Colonic mucosa (tissue), 4 donors: ENCODE measurements around the gene CCDC39. TPM values are rescaled to one million over a fixed set of nuclear protein-coding genes. Genes with fewer than 3 reads are reported as not detected.
A peak's percentile ranks its signal among the peaks of the same experiment; 100 is the strongest.

Experiments
- DNase-seq: peaks from one replicate; pipeline ENCODE4 v3.0.0-alpha.2; 2020
- H3K27ac ChIP-seq: fragments of 200-600 bp; one replicate; pipeline ENCODE4 v1.8.0; 2021
- H3K27me3 ChIP-seq: fragments of 200-600 bp; one replicate; pipeline ENCODE4 v1.8.0; 2021
- H3K36me3 ChIP-seq: fragments of 200-600 bp; one replicate; pipeline ENCODE4 v1.8.0; 2021
- H3K4me1 ChIP-seq: fragments of 200-600 bp; one replicate; pipeline ENCODE4 v1.8.0; 2021; ENCODE audit warnings: mild to moderate bottlenecking
- H3K4me3 ChIP-seq: fragments of 200-600 bp; one replicate; pipeline ENCODE4 v1.8.0; 2021
- H3K9ac ChIP-seq, 2 donors: one replicate each; pipeline ENCODE4 v1.7.0; 2013; ENCODE audit warnings: control low read depth in 2 of 2, low read depth in 2 of 2, low read length in 2 of 2
- H3K9me3 ChIP-seq: fragments of 200-600 bp; one replicate; pipeline ENCODE4 v1.8.0; 2021
- intact Hi-C: fragments of 100-400 bp; cut with DNase I; formaldehyde crosslinking; loops from one replicate; pipeline ENCODE4 v1.14.1; 2022
- total RNA-seq, 2 donors: library from RNA; stranded (reverse); fragmentation: NEBNext Ultra II Directional in 1 of 2; extraction: Animal tissue kit (Norgen Biotek cat#: 25700) in 1 of 2; gene quantifications; one replicate each; pipeline ENCODE4 v1.2.1, GENCODE V29; 2021
- TF ChIP-seq, protein P1 (sequence below): fragments of 200-600 bp; IDR thresholded peaks from one replicate; pipeline ENCODE4 v1.8.0; 2022; ENCODE audit warnings: antibody characterized with exemption, mild to moderate bottlenecking
- donor health status: healthy.
- donor health status: DM: no; HTN: no; CAD: no.
- donor health status: DM: no; HTN: no; CAD: no.

CCDC39 gene
- total RNA-seq, result not detected

- Histone ChIP-seq H3K9me3 (no peaks in the 10 kb centered on the region), H3K27me3 (peaks cover 7% of the 10 kb centered on the region), H3K4me3 (peak within 1 kb of the TSS; percentile 51), H3K27ac (no peak within 1 kb of the TSS), H3K36me3 (no peaks in the 10 kb centered on the region), H3K9ac (no peak within 1 kb of the TSS), H3K4me1 (no peaks in the 10 kb centered on the region)
- intact Hi-C loops, result no loop called here
- TF ChIP-seq, protein P1, sequence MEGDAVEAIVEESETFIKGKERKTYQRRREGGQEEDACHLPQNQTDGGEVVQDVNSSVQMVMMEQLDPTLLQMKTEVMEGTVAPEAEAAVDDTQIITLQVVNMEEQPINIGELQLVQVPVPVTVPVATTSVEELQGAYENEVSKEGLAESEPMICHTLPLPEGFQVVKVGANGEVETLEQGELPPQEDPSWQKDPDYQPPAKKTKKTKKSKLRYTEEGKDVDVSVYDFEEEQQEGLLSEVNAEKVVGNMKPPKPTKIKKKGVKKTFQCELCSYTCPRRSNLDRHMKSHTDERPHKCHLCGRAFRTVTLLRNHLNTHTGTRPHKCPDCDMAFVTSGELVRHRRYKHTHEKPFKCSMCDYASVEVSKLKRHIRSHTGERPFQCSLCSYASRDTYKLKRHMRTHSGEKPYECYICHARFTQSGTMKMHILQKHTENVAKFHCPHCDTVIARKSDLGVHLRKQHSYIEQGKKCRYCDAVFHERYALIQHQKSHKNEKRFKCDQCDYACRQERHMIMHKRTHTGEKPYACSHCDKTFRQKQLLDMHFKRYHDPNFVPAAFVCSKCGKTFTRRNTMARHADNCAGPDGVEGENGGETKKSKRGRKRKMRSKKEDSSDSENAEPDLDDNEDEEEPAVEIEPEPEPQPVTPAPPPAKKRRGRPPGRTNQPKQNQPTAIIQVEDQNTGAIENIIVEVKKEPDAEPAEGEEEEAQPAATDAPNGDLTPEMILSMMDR, result no peak
- DNase-seq, result peak; percentile 86
These were observed at the start of gene CCDC39 for GRCh38 chr3:180679178-180680096. Gene CCDC39 (minus strand): TSS chr3:180679489. CDS start chr3:180679380, 109 bp downstream.

DNA sequence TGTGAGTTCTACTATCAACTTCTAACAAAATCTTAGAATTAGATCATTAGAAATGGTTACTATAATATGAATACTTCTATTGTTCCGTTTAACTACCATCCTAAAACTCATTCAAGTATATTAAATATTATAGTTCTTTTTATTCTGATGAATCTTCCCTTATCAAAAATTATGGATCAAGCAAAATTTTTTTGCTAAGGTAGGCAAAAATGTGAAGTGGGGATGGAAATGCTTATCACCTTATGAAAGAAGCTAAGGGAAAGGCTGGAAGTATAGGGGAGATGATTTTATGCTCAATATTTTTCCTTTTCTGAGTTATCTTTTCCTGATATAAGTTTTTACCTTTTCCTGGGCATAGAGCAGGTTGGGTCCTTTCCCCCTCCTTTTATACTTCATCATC is 40.7 kb upstream of the CCDC39 start:
- Histone ChIP-seq H3K4me3 (no peak overlapping the region), H3K27me3 (no peaks in the 10 kb centered on the region), H3K9me3 (no peaks in the 10 kb centered on the region), H3K27ac (no peak overlapping the region), H3K9ac (no peak overlapping the region), H3K36me3 (no peaks in the 10 kb centered on the region), H3K4me1 (no peaks in the 10 kb centered on the region)
- intact Hi-C loops, result no loop called here
- TF ChIP-seq, protein P1, result no peak
- DNase-seq, result no peak

DNA sequence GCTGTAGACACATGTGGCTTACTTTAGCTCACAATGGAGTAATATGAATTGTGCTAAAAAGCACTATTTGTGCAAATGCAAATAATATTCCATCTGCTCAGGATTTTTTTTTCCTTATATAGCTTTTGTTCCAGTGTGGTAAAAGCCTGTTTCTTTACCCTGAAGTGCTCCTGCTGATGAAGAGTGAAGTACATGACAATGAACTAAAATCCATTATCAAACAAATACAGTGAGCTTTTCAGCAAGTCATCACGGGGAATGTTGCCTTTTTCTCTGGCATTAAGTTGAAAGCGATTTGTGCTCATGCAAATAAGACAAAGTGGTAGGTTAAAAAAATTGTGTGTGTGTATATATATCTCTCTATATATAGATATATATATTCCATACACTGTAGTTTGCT is 28.6 kb upstream of the CCDC39 start:
- Histone ChIP-seq H3K9me3 (no peaks in the 10 kb centered on the region), H3K4me1 (no peaks in the 10 kb centered on the region), H3K27ac (no peak overlapping the region), H3K27me3 (no peaks in the 10 kb centered on the region), H3K36me3 (no peaks in the 10 kb centered on the region), H3K4me3 (no peak overlapping the region), H3K9ac (no peak overlapping the region)
- intact Hi-C loops, result no loop called here
- no peak for DNase-seq
- TF ChIP-seq, protein P1, result no peak

GRCh38 chr3:180705619-180706018 is 26.3 kb upstream of the CCDC39 start:
- no peak for DNase-seq
- Histone ChIP-seq H3K4me3 (no peak overlapping the region), H3K27ac (no peak overlapping the region), H3K9me3 (no peaks in the 10 kb centered on the region), H3K9ac (no peak overlapping the region), H3K4me1 (no peaks in the 10 kb centered on the region), H3K36me3 (no peaks in the 10 kb centered on the region), H3K27me3 (no peaks in the 10 kb centered on the region)
- intact Hi-C loops, result no loop called here
- TF ChIP-seq, protein P1, result no peak

DNA sequence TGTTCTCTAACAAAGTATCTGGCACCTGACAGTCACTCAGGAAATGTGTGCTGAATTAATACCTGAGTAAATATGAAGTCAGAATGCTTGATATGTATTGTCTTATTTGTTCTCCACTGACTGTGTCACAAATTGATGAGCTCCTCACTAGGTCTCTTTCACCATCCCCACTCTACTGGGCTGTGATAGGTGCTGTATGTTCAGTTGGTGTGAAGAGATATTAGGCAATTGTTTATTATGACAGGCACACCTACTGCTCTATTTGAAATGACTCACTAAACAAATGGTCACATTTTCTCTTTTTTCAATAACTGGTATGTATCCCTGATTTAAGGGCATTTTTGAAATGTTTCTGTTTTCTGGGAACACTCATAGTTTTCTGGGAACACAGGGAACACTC is 25.2 kb upstream of the CCDC39 start:
- TF ChIP-seq, protein P1, result no peak
- Histone ChIP-seq H3K27ac (no peak overlapping the region), H3K4me3 (no peak overlapping the region), H3K9ac (no peak overlapping the region), H3K27me3 (no peaks in the 10 kb centered on the region), H3K4me1 (no peaks in the 10 kb centered on the region), H3K9me3 (no peaks in the 10 kb centered on the region), H3K36me3 (no peaks in the 10 kb centered on the region)
- intact Hi-C loops, result no loop called here
- DNase-seq, result no peak
